ENCODE results near the gene PPP3CA.

The PPP3CA gene

GRCh38 chr4:101306764-101307615 lies 40.3 kb downstream of the PPP3CA start:
- Mint-ChIP-seq H3K36me3 (no peaks in the 10 kb centered on the region), H3K4me1 (peaks cover 46% of the 10 kb centered on the region), H3K4me3 (no peak overlapping the region), H3K9me3 (no peaks in the 10 kb centered on the region), H3K27me3 (no peaks in the 10 kb centered on the region), H3K27ac (no peak overlapping the region)

- Mint-ChIP-seq H3K4me3 (no peak overlapping the region), H3K27ac (no peak overlapping the region), H3K27me3 (no peaks in the 10 kb centered on the region), H3K36me3 (no peaks in the 10 kb centered on the region), H3K4me1 (peaks cover 39% of the 10 kb centered on the region), H3K9me3 (no peaks in the 10 kb centered on the region)
Observed at GRCh38 chr4:101306225-101306624, 41.1 kb downstream of the PPP3CA start.

GRCh38 chr4:101304916-101305315 lies 42.4 kb downstream of the PPP3CA start:
- H3K27ac Mint-ChIP-seq: no peak overlapping the region
- no peaks in the 10 kb centered on the region for H3K36me3 Mint-ChIP-seq
- no peak overlapping the region for H3K4me3 Mint-ChIP-seq
- no peaks in the 10 kb centered on the region for H3K27me3 Mint-ChIP-seq
- peaks cover 31% of the 10 kb centered on the region for H3K4me1 Mint-ChIP-seq
- H3K9me3 Mint-ChIP-seq: no peaks in the 10 kb centered on the region

- Mint-ChIP-seq H3K36me3 (no peaks in the 10 kb centered on the region), H3K4me3 (no peak overlapping the region), H3K27ac (no peak overlapping the region), H3K4me1 (peaks cover 9% of the 10 kb centered on the region), H3K9me3 (no peaks in the 10 kb centered on the region), H3K27me3 (no peaks in the 10 kb centered on the region)
Observed at GRCh38 chr4:101299899-101300540, 47.3 kb downstream of the PPP3CA start.

- Mint-ChIP-seq H3K4me1 (peaks cover 7% of the 10 kb centered on the region), H3K36me3 (no peaks in the 10 kb centered on the region), H3K27ac (no peak overlapping the region), H3K27me3 (no peaks in the 10 kb centered on the region), H3K9me3 (no peaks in the 10 kb centered on the region), H3K4me3 (no peak overlapping the region)
Observed at GRCh38 chr4:101299021-101299420, 48.3 kb downstream of the PPP3CA start.

- Mint-ChIP-seq H3K27ac (no peak overlapping the region), H3K9me3 (no peaks in the 10 kb centered on the region)
Observed at GRCh38 chr4:101295691-101296090, 51.6 kb downstream of the PPP3CA start.

GRCh38 chr4:101294597-101294996 lies 52.7 kb downstream of the PPP3CA start:
- H3K27me3 Mint-ChIP-seq: no peaks in the 10 kb centered on the region
- H3K9me3 Mint-ChIP-seq: no peaks in the 10 kb centered on the region
- H3K27ac Mint-ChIP-seq: no peak overlapping the region
- H3K4me3 Mint-ChIP-seq: no peak overlapping the region
- no peaks in the 10 kb centered on the region for H3K36me3 Mint-ChIP-seq
- H3K4me1 Mint-ChIP-seq: peaks cover 16% of the 10 kb centered on the region

More at GRCh38 chr4:101295691-101296090, 51.6 kb downstream of the PPP3CA start:
- Mint-ChIP-seq H3K4me1 (peaks cover 6% of the 10 kb centered on the region), H3K36me3 (no peaks in the 10 kb centered on the region), H3K27me3 (no peaks in the 10 kb centered on the region), H3K4me3 (no peak overlapping the region)

- Mint-ChIP-seq H3K27ac (no peak overlapping the region), H3K36me3 (no peaks in the 10 kb centered on the region), H3K27me3 (no peaks in the 10 kb centered on the region), H3K4me3 (no peak overlapping the region), H3K4me1 (peaks cover 29% of the 10 kb centered on the region), H3K9me3 (no peaks in the 10 kb centered on the region)
Observed at GRCh38 chr4:101292901-101293300, 54.4 kb downstream of the PPP3CA start.

GRCh38 chr4:101292214-101292613 lies 55.1 kb downstream of the PPP3CA start:
- peaks cover 34% of the 10 kb centered on the region for H3K4me1 Mint-ChIP-seq
- H3K9me3 Mint-ChIP-seq: no peaks in the 10 kb centered on the region
- H3K4me3 Mint-ChIP-seq: no peak overlapping the region
- no peak overlapping the region for H3K27ac Mint-ChIP-seq
- H3K27me3 Mint-ChIP-seq: no peaks in the 10 kb centered on the region
- no peaks in the 10 kb centered on the region for H3K36me3 Mint-ChIP-seq

GRCh38 chr4:101291198-101291597 lies 56.1 kb downstream of the PPP3CA start:
- no peaks in the 10 kb centered on the region for H3K9me3 Mint-ChIP-seq
- H3K36me3 Mint-ChIP-seq: no peaks in the 10 kb centered on the region
- peaks cover 32% of the 10 kb centered on the region for H3K4me1 Mint-ChIP-seq
- no peaks in the 10 kb centered on the region for H3K27me3 Mint-ChIP-seq
- H3K27ac Mint-ChIP-seq: no peak overlapping the region
- no peak overlapping the region for H3K4me3 Mint-ChIP-seq

GRCh38 chr4:101290654-101291053 lies 56.7 kb downstream of the PPP3CA start:
- Mint-ChIP-seq H3K9me3 (no peaks in the 10 kb centered on the region), H3K4me1 (peaks cover 32% of the 10 kb centered on the region), H3K36me3 (no peaks in the 10 kb centered on the region), H3K27ac (no peak overlapping the region), H3K27me3 (no peaks in the 10 kb centered on the region), H3K4me3 (no peak overlapping the region)

GRCh38 chr4:101289306-101289705 lies 58.0 kb downstream of the PPP3CA start:
- no peaks in the 10 kb centered on the region for H3K36me3 Mint-ChIP-seq
- H3K27ac Mint-ChIP-seq: no peak overlapping the region
- no peak overlapping the region for H3K4me3 Mint-ChIP-seq
- H3K9me3 Mint-ChIP-seq: no peaks in the 10 kb centered on the region
- no peaks in the 10 kb centered on the region for H3K27me3 Mint-ChIP-seq
- peaks cover 38% of the 10 kb centered on the region for H3K4me1 Mint-ChIP-seq

- Mint-ChIP-seq H3K36me3 (no peaks in the 10 kb centered on the region), H3K4me1 (peaks cover 44% of the 10 kb centered on the region), H3K4me3 (no peak overlapping the region), H3K27me3 (no peaks in the 10 kb centered on the region), H3K9me3 (no peaks in the 10 kb centered on the region), H3K27ac (no peak overlapping the region)
Observed at GRCh38 chr4:101288365-101289145, 58.8 kb downstream of the PPP3CA start.

GRCh38 chr4:101287324-101287723 lies 60.0 kb downstream of the PPP3CA start:
- Mint-ChIP-seq H3K9me3 (no peaks in the 10 kb centered on the region), H3K4me1 (peaks cover 56% of the 10 kb centered on the region), H3K27me3 (no peaks in the 10 kb centered on the region), H3K4me3 (no peak overlapping the region), H3K27ac (no peak overlapping the region), H3K36me3 (no peaks in the 10 kb centered on the region)

GRCh38 chr4:101286663-101287062 lies 60.7 kb downstream of the PPP3CA start:
- Mint-ChIP-seq H3K4me1 (peaks cover 62% of the 10 kb centered on the region), H3K36me3 (no peaks in the 10 kb centered on the region), H3K4me3 (no peak overlapping the region), H3K9me3 (no peaks in the 10 kb centered on the region), H3K27ac (no peak overlapping the region), H3K27me3 (no peaks in the 10 kb centered on the region)

- Mint-ChIP-seq H3K27me3 (no peaks in the 10 kb centered on the region), H3K36me3 (no peaks in the 10 kb centered on the region), H3K4me1 (peaks cover 64% of the 10 kb centered on the region), H3K27ac (no peak overlapping the region), H3K4me3 (no peak overlapping the region), H3K9me3 (no peaks in the 10 kb centered on the region)
Observed at GRCh38 chr4:101285985-101286384, 61.3 kb downstream of the PPP3CA start.
